GM18858 (cell line): ENCODE measurements around the gene TRIM3.

Experiments
- ATAC-seq: cut with Tn5 transposase; IDR thresholded peaks from one replicate; pipeline ENCODE4 v1.9.1; 2021; ENCODE audit not compliant: unreplicated experiment

TRIM3 gene

GRCh38 chr11:6481012-6481923 is 7.5 kb upstream of the TRIM3 start, which contains the start of the genes ARFIP2 and TIMM10B:
ARFIP2 (minus strand) TSS chr11:6481331; CDS start chr11:6480421, 910 bp downstream.
TIMM10B (plus strand) TSS chr11:6481501; CDS start chr11:6481517, 16 bp downstream.
- ATAC-seq: peak; percentile 98

GRCh38 chr11:6480299-6480914 is 6.7 kb upstream of the TRIM3 start:
- no peak for ATAC-seq

- ATAC-seq: no peak
Observed at GRCh38 chr11:6476571-6476970, 2.8 kb upstream of the TRIM3 start.

- ATAC-seq: no peak
Observed at GRCh38 chr11:6475936-6476335, 2.2 kb upstream of the TRIM3 start.

- ATAC-seq: no peak
Observed at GRCh38 chr11:6474806-6475500, 1.2 kb upstream of the TRIM3 start.

GRCh38 chr11:6474413-6474792 is 662 bp upstream of the TRIM3 start:
- ATAC-seq: no peak

GRCh38 chr11:6472934-6473333 is 807 bp downstream of the TRIM3 start:
- no peak for ATAC-seq

GRCh38 chr11:6469599-6469998 is 4.1 kb downstream of the TRIM3 start:
- no peak for ATAC-seq

- ATAC-seq: peak; percentile 67
Observed at GRCh38 chr11:6468712-6469495, 4.8 kb downstream of the TRIM3 start.

- no peak for ATAC-seq
Observed at GRCh38 chr11:6459099-6459450, 14.7 kb downstream of the TRIM3 start.

GRCh38 chr11:6458352-6459098 is 15.2 kb downstream of the TRIM3 start:
- no peak for ATAC-seq

GRCh38 chr11:6457581-6458320 is 16.0 kb downstream of the TRIM3 start:
- no peak for ATAC-seq

- no peak for ATAC-seq
Observed at GRCh38 chr11:6456361-6457073, 17.2 kb downstream of the TRIM3 start.

GRCh38 chr11:6455070-6455469 is 18.7 kb downstream of the TRIM3 start:
- ATAC-seq: no peak

- no peak for ATAC-seq
Observed at GRCh38 chr11:6453152-6453551, 20.6 kb downstream of the TRIM3 start.

GRCh38 chr11:6452219-6452618 is 21.5 kb downstream of the TRIM3 start:
- no peak for ATAC-seq

GRCh38 chr11:6448574-6448973 is 25.2 kb downstream of the TRIM3 start:
- ATAC-seq: no peak

GRCh38 chr11:6443269-6444003 is 30.3 kb downstream of the TRIM3 start:
- peak; percentile 58 for ATAC-seq
